GM23338 (cell line): ENCODE data around the gene ZNF497. TPM values are rescaled to one million over a fixed set of nuclear protein-coding genes. Genes with fewer than 3 reads are reported as not detected.
A peak's percentile ranks its signal among the peaks of the same experiment; 100 is the strongest.

Experiments used
- ATAC-seq: fragments of 200-7000 bp; cut with Tn5 transposase; 3 replicates; pipeline ENCODE4 v1.9.1; 2020
- DNase-seq: peaks from one replicate; pipeline ENCODE4 v3.0.0-alpha.2; 2015; ENCODE audit warnings: low spot score
- H2AFZ ChIP-seq: fragments of 200-600 bp; sonication (generic); 2 replicates; pipeline ENCODE4 v1.8.0; 2016; ENCODE audit warnings: antibody characterized with exemption, mild to moderate bottlenecking, moderate library complexity
- H3F3A ChIP-seq: fragments of 200-600 bp; sonication (generic); replicated peaks from 2 replicates; pipeline ENCODE4 v1.8.0; 2017; ENCODE audit warnings: antibody characterized with exemption, mixed run types, low read depth
- H3K27ac ChIP-seq: fragments of 200-600 bp; sonication (generic); 2 replicates; pipeline ENCODE4 v1.6.1; 2016; ENCODE audit warnings: low read depth
- H3K27me3 ChIP-seq: fragments of 200-600 bp; sonication (generic); 2 replicates; pipeline ENCODE4 v1.8.0; 2016; ENCODE audit warnings: mild to moderate bottlenecking, mixed run types, moderate library complexity; ENCODE audit not compliant: insufficient read depth
- H3K36me3 ChIP-seq: fragments of 200-600 bp; sonication (generic); 2 replicates; pipeline ENCODE4 v1.8.0; 2016; ENCODE audit warnings: mild to moderate bottlenecking; ENCODE audit not compliant: insufficient read depth
- H3K4me1 ChIP-seq: fragments of 200-600 bp; sonication (generic); 2 replicates; pipeline ENCODE4 v1.8.0; 2016; ENCODE audit warnings: mild to moderate bottlenecking, moderate library complexity; ENCODE audit not compliant: insufficient read depth
- H3K4me2 ChIP-seq: fragments of 200-600 bp; sonication (generic); 2 replicates; pipeline ENCODE4 v1.7.1; 2017; ENCODE audit warnings: mixed run types
- H3K4me3 ChIP-seq: fragments of 200-600 bp; sonication (generic); 2 replicates; pipeline ENCODE4 v1.6.1; 2016; ENCODE audit warnings: mixed run types
- H3K79me2 ChIP-seq: fragments of 200-600 bp; sonication (generic); replicated peaks from 2 replicates; pipeline ENCODE4 v1.8.0; 2017; ENCODE audit warnings: mild to moderate bottlenecking; ENCODE audit not compliant: insufficient read depth
- H3K9me2 ChIP-seq: fragments of 200-600 bp; sonication (generic); 2 replicates; pipeline ENCODE4 v1.8.0; 2017; ENCODE audit not compliant: insufficient read depth
- H4K20me1 ChIP-seq: fragments of 200-600 bp; sonication (generic); replicated peaks from 2 replicates; pipeline ENCODE4 v1.8.0; 2017; ENCODE audit warnings: mild to moderate bottlenecking; ENCODE audit not compliant: insufficient read depth
- H3K27ac Mint-ChIP-seq: 2 replicates; pipeline ENCODE4 v1.8.0; 2020; ENCODE audit warnings: inconsistent platforms, mild to moderate bottlenecking, moderate library complexity, mixed read lengths
- H3K27me3 Mint-ChIP-seq: 3 replicates; pipeline ENCODE4 v1.8.0; 2022; ENCODE audit warnings: low read depth, mild to moderate bottlenecking, moderate library complexity, mixed read lengths, inconsistent platforms; ENCODE audit not compliant: insufficient read depth, poor library complexity
- H3K36me3 Mint-ChIP-seq: 3 replicates; pipeline ENCODE4 v1.8.0; 2021; ENCODE audit warnings: low read depth, mild to moderate bottlenecking, inconsistent platforms, moderate library complexity, mixed read lengths
- H3K4me1 Mint-ChIP-seq: 3 replicates; pipeline ENCODE4 v1.8.0; 2020; ENCODE audit warnings: mild to moderate bottlenecking, inconsistent platforms, mixed read lengths
- H3K4me3 Mint-ChIP-seq: 3 replicates; pipeline ENCODE4 v1.8.0; 2021; ENCODE audit warnings: moderate library complexity, mild to moderate bottlenecking, inconsistent platforms, mixed read lengths
- H3K9me3 Mint-ChIP-seq: 3 replicates; pipeline ENCODE4 v1.8.0; 2020; ENCODE audit warnings: moderate library complexity, mild to moderate bottlenecking, inconsistent platforms, mixed read lengths
- EZH2 ChIP-seq: fragments of 200-600 bp; sonication (generic); IDR thresholded peaks from one replicate; pipeline ENCODE4 v1.8.0; 2017; ENCODE audit warnings: antibody characterized with exemption, mild to moderate bottlenecking, low read depth; ENCODE audit not compliant: unreplicated experiment
- EZH2phosphoT487 ChIP-seq: fragments of 200-600 bp; sonication (generic); IDR thresholded peaks from one replicate; pipeline ENCODE4 v1.8.1; 2018; ENCODE audit warnings: antibody characterized with exemption; ENCODE audit not compliant: unreplicated experiment
- NANOG ChIP-seq: IDR thresholded peaks from 2 replicates; pipeline ENCODE4 v1.6.1; 2016; ENCODE audit warnings: antibody characterized with exemption, borderline replicate concordance
- POLR2AphosphoS5 ChIP-seq: IDR thresholded peaks from 2 replicates; pipeline ENCODE4 v1.6.1; 2016; ENCODE audit warnings: antibody characterized with exemption, low read depth
- REST ChIP-seq: IDR thresholded peaks from one replicate; pipeline ENCODE4 v1.6.1; 2018; ENCODE audit warnings: antibody characterized with exemption; ENCODE audit not compliant: unreplicated experiment
- ZNF114 ChIP-seq: fragments of 250-450 bp; sonication (Bioruptor Pico); IDR thresholded peaks from 2 replicates; pipeline ENCODE4 v1.5.0; 2020; ENCODE audit warnings: mild to moderate bottlenecking, moderate library complexity
- ZNF331 ChIP-seq: fragments of 250-450 bp; sonication (Bioruptor Pico); IDR thresholded peaks from 2 replicates; pipeline ENCODE4 v1.5.0; 2020; ENCODE audit warnings: low read depth, mild to moderate bottlenecking, moderate library complexity
- ZNF462 ChIP-seq: fragments of 250-450 bp; sonication (Bioruptor Pico); IDR thresholded peaks from 2 replicates; pipeline ENCODE4 v1.5.0; 2020; ENCODE audit warnings: mild to moderate bottlenecking, moderate library complexity
- polyA plus RNA-seq: library from polyadenylated mRNA; unstranded; fragments of >200 nt; fragmentation: Nextera tagmentation; extraction: Ambion mirVana; gene quantifications from 2 replicates; pipeline ENCODE4 v1.2.1, GENCODE V29; 2016
- total RNA-seq: library from RNA; depleted of rRNA; stranded (reverse); fragments of >200 nt; shearing (Covaris generic); gene quantifications from 2 replicates; pipeline ENCODE4 v1.2.3, GENCODE V29; 2014
- TF ChIP-seq, protein P1 (sequence below): IDR thresholded peaks from 2 replicates; pipeline ENCODE4 v1.6.1; 2016; ENCODE audit warnings: antibody characterized with exemption

Gene ZNF497
- total and polyA plus RNA-seq, 2 experiments from 2014 or later: 0.44 to 2.0 TPM

- Mint-ChIP-seq H3K27ac (no peak overlapping the region), H3K4me1 (peaks cover 2% of the 10 kb centered on the region; the same call in 1 of the 3 replicates), H3K4me3 (no peak overlapping the region; the same call in 2 of the 3 replicates), H3K27me3 (no peaks in the 10 kb centered on the region), H3K36me3 (peaks cover 8% of the 10 kb centered on the region), H3K9me3 (no peaks in the 10 kb centered on the region; the same call in 2 of the 3 replicates)
- no peaks in the 10 kb centered on the region for H3K36me3 ChIP-seq
- H3K9me2 ChIP-seq: no peaks in the 10 kb centered on the region
- TF ChIP-seq ZNF331 (CRISPR knock-in tag) (no peak), NANOG (no peak), REST (no peak), POLR2AphosphoS5 (no peak), ZNF114 (CRISPR knock-in tag) (no peak)
- peaks cover 7% of the 10 kb centered on the region; the same call in 1 of the 2 replicates for H4K20me1 ChIP-seq
- ATAC-seq (no peak), DNase-seq (no peak)
- no peak overlapping the region for H2AFZ ChIP-seq
- H3K4me1 ChIP-seq: peaks cover 3% of the 10 kb centered on the region; the same call in 1 of the 2 replicates
- no peaks in the 10 kb centered on the region for H3K27me3 ChIP-seq
- no peak overlapping the region for H3K4me3 ChIP-seq
- no peak overlapping the region for H3K4me2 ChIP-seq
- no peak overlapping the region for H3K27ac ChIP-seq
- H3K79me2 ChIP-seq: no peaks in the 10 kb centered on the region
- H3F3A ChIP-seq: 0 out of 2 replicates have a peak, but pooled peaks cover 9% of the 10 kb centered on the region
Observed at GRCh38 chr19:58332697-58333096, 29.9 kb downstream of the ZNF497 start.

DNA sequence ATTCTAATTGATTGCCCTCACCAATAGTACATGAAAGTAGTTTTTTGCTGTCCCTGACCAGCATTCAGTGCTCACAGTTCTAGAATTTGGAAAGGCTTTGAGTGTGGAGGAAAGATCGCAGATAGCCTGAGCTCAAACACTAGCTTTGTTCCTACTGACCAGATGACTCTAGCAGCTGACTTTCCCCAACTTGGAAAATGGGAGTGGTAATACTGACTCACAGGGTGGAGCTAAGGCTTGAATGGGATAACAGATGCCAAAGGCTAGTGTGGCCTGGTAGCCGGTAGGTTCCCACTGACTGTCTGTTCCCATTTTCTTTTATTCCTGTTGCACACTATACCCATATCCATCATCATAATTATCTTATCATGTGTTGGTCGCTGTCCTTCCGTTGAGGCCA lies 32.1 kb downstream of the ZNF497 start:
- no peaks in the 10 kb centered on the region for H3K36me3 ChIP-seq
- Mint-ChIP-seq H3K4me1 (peaks cover 2% of the 10 kb centered on the region; the same call in 1 of the 3 replicates), H3K27me3 (no peaks in the 10 kb centered on the region), H3K9me3 (no peaks in the 10 kb centered on the region; the same call in 2 of the 3 replicates), H3K4me3 (no peak overlapping the region), H3K27ac (no peak overlapping the region), H3K36me3 (0 out of 3 replicates have a peak, but pooled peaks cover 4% of the 10 kb centered on the region)
- DNase-seq (peak; percentile 30), ATAC-seq (no peak)
- no peak overlapping the region for H3K4me3 ChIP-seq
- H3F3A ChIP-seq: 0 out of 2 replicates have a peak, but pooled peaks cover 9% of the 10 kb centered on the region
- H3K4me2 ChIP-seq: no peak overlapping the region
- H3K79me2 ChIP-seq: peaks cover 8% of the 10 kb centered on the region
- H3K27ac ChIP-seq: no peak overlapping the region
- H3K4me1 ChIP-seq: peaks cover 10% of the 10 kb centered on the region; the same call in 1 of the 2 replicates
- peaks cover 7% of the 10 kb centered on the region; the same call in 1 of the 2 replicates for H4K20me1 ChIP-seq
- no peak overlapping the region for H2AFZ ChIP-seq
- no peaks in the 10 kb centered on the region for H3K9me2 ChIP-seq
- H3K27me3 ChIP-seq: no peaks in the 10 kb centered on the region
- TF ChIP-seq ZNF114 (CRISPR knock-in tag): no peak
- TF ChIP-seq POLR2AphosphoS5: no peak
- TF ChIP-seq, protein P1, sequence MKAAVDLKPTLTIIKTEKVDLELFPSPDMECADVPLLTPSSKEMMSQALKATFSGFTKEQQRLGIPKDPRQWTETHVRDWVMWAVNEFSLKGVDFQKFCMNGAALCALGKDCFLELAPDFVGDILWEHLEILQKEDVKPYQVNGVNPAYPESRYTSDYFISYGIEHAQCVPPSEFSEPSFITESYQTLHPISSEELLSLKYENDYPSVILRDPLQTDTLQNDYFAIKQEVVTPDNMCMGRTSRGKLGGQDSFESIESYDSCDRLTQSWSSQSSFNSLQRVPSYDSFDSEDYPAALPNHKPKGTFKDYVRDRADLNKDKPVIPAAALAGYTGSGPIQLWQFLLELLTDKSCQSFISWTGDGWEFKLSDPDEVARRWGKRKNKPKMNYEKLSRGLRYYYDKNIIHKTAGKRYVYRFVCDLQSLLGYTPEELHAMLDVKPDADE: no peak
- TF ChIP-seq ZNF331 (CRISPR knock-in tag): no peak
- TF ChIP-seq EZH2phosphoT487: no peak
- TF ChIP-seq ZNF462 (CRISPR knock-in tag): no peak
- TF ChIP-seq EZH2: no peak
